Mesothelial cell of epicardium (in vitro differentiated cells): ENCODE data around the gene PEX12. TPM values are rescaled to one million over a fixed set of nuclear protein-coding genes. Genes with fewer than 3 reads are reported as not detected.
"Not testable (repeated sequence)": the region's sequence is repeated elsewhere in the genome, so short reads cannot be mapped to it uniquely, and the experiment has no call there.

ENCODE experiments used
- DNase-seq, 2 experiments: peaks; one replicate each; pipeline ENCODE4 v3.0.0; 2021; ENCODE audit warnings: low spot score in 2 of 2; ENCODE audit not compliant: unreplicated experiment in 2 of 2
- H3K27ac Mint-ChIP-seq: 2 replicates; pipeline ENCODE4 v1.8.0; 2021; ENCODE audit warnings: mixed read lengths
- H3K27me3 Mint-ChIP-seq: 2 replicates; pipeline ENCODE4 v1.8.0; 2021; ENCODE audit warnings: low read depth, mixed read lengths
- H3K36me3 Mint-ChIP-seq: 2 replicates; pipeline ENCODE4 v1.8.0; 2021; ENCODE audit warnings: mixed read lengths
- H3K4me1 Mint-ChIP-seq: 2 replicates; pipeline ENCODE4 v1.8.0; 2021; ENCODE audit warnings: mixed read lengths
- H3K4me3 Mint-ChIP-seq: 2 replicates; pipeline ENCODE4 v1.8.0; 2021; ENCODE audit warnings: mild to moderate bottlenecking, moderate library complexity, mixed read lengths
- H3K9me3 Mint-ChIP-seq: 2 replicates; pipeline ENCODE4 v1.8.0; 2021; ENCODE audit warnings: mixed read lengths
- CTCF ChIP-seq: fragments of 200-600 bp; sonication (generic); IDR thresholded peaks from one replicate; pipeline ENCODE4 v1.5.0; 2021; ENCODE audit warnings: antibody characterized with exemption; ENCODE audit not compliant: unreplicated experiment
- total RNA-seq: library from RNA; stranded (reverse); gene quantifications from 3 replicates; pipeline ENCODE4 v1.2.1, GENCODE V29; 2021

The PEX12 gene
- total RNA-seq, 1 donor from 2014 or later, result 5.0 TPM

- Mint-ChIP-seq H3K9me3 (no peaks in the 10 kb centered on the region), H3K36me3 (peaks cover 5% of the 10 kb centered on the region)
- DNase-seq, result no peak
Observed at GRCh38 chr17:35616536-35616935, 38.2 kb upstream of the PEX12 start.

GRCh38 chr17:35614810-35615209 is 36.4 kb upstream of the PEX12 start:
- H3K4me3 Mint-ChIP-seq, result no peak overlapping the region
- no peaks in the 10 kb centered on the region for H3K9me3 Mint-ChIP-seq
- H3K27me3 Mint-ChIP-seq, result no peaks in the 10 kb centered on the region
- peaks cover 17% of the 10 kb centered on the region for H3K4me1 Mint-ChIP-seq
- no peak overlapping the region for H3K27ac Mint-ChIP-seq
- no peak for DNase-seq
- peaks cover 6% of the 10 kb centered on the region for H3K36me3 Mint-ChIP-seq
- no peak for TF ChIP-seq CTCF

More at GRCh38 chr17:35616536-35616935, 38.2 kb upstream of the PEX12 start:
- Mint-ChIP-seq H3K27me3 (no peaks in the 10 kb centered on the region), H3K4me3 (no peak overlapping the region), H3K4me1 (peaks cover 17% of the 10 kb centered on the region), H3K27ac (no peak overlapping the region)
- no peak for TF ChIP-seq CTCF

- Mint-ChIP-seq H3K27me3 (no peaks in the 10 kb centered on the region), H3K4me3 (no peak overlapping the region), H3K9me3 (no peaks in the 10 kb centered on the region), H3K27ac (no peak overlapping the region), H3K36me3 (peaks cover 11% of the 10 kb centered on the region), H3K4me1 (peaks cover 6% of the 10 kb centered on the region)
- no peak for TF ChIP-seq CTCF
- no peak for DNase-seq
Observed at GRCh38 chr17:35612924-35613521, 34.7 kb upstream of the PEX12 start.

- not testable (repeated sequence) for H3K27ac Mint-ChIP-seq, H3K4me1 Mint-ChIP-seq, DNase-seq, H3K4me3 Mint-ChIP-seq, H3K9me3 Mint-ChIP-seq, H3K27me3 Mint-ChIP-seq
- peaks cover 17% of the 10 kb centered on the region for H3K36me3 Mint-ChIP-seq
Observed at GRCh38 chr17:35610746-35611145, 32.4 kb upstream of the PEX12 start.

- H3K9me3 Mint-ChIP-seq, result no peaks in the 10 kb centered on the region
- no peak overlapping the region for H3K4me3 Mint-ChIP-seq
- DNase-seq, result no peak
- no peak for TF ChIP-seq CTCF
- H3K27ac Mint-ChIP-seq, result no peak overlapping the region
- no peaks in the 10 kb centered on the region for H3K4me1 Mint-ChIP-seq
- no peaks in the 10 kb centered on the region for H3K27me3 Mint-ChIP-seq
- peaks cover 20% of the 10 kb centered on the region for H3K36me3 Mint-ChIP-seq
Observed at GRCh38 chr17:35609831-35610230, 31.5 kb upstream of the PEX12 start.

- Mint-ChIP-seq H3K36me3 (peaks cover 26% of the 10 kb centered on the region), H3K27me3 (no peaks in the 10 kb centered on the region), H3K4me1 (no peaks in the 10 kb centered on the region), H3K27ac (no peak overlapping the region), H3K9me3 (no peaks in the 10 kb centered on the region), H3K4me3 (no peak overlapping the region)
- TF ChIP-seq CTCF, result no peak
- DNase-seq, result no peak
Observed at GRCh38 chr17:35607239-35607847, 29.0 kb upstream of the PEX12 start.
